Loucy (cell line): ENCODE results near the gene MRPS11.

Experiments used
- CTCF ChIP-seq: fragments of 200-600 bp; sonication (generic); conservative IDR thresholded peaks from 2 replicates; pipeline ENCODE4 v1.5.1; 2014; ENCODE audit warnings: mild to moderate bottlenecking, antibody characterized with exemption, low read length
- EZH2phosphoT487 ChIP-seq: fragments of 200-600 bp; IDR thresholded peaks from 2 replicates; pipeline ENCODE4 v1.6.1; 2018; ENCODE audit warnings: antibody characterized with exemption, mild to moderate bottlenecking, moderate library complexity, borderline replicate concordance

- TF ChIP-seq CTCF (no peak), EZH2phosphoT487 (no peak)
Measured at GRCh38 chr15:88480981-88481380, 13.5 kb downstream of the MRPS11 start.
